COLO668 (cell line): Measurements from ENCODE around the gene KCNN3.
A peak's percentile ranks its signal among the peaks of the same experiment; 100 is the strongest.

Source experiments
- DNase-seq: peaks from one replicate; lab custom pipeline; 2025; ENCODE audit not compliant: unreplicated experiment; lab: John Stamatoyannopoulos, UW

The KCNN3 gene

DNA sequence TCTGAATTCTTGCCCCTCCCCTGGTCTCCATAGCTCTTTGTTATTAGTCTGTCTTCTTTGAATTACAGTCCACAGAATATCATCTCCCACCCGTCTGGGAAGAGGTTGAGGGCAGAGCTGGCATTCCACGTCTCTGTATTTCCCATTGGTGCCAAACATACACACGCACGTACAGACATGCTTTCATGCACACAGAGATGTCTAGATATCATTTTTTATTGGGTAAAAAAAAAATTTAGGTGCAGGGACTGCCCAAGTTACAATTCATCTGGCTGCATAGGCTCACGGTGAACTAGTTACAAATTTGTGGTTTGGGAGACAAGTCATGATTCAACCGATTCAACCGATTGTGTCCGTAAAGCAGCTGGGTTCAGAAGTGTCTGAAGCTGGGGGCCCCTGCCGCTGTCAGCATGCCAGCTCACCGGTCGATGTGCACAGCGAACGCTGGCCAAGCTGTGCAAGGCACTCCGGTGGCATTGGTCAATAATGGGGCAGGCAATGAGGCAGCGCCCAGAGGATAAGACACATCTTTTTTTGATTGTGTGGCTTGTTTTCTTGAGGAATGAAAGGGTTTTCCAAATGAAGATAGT is 73.7 kb downstream of the KCNN3 start:
- no peak for DNase-seq

GRCh38 chr1:154794608-154795007 is 75.5 kb downstream of the KCNN3 start:
- DNase-seq = no peak

DNA sequence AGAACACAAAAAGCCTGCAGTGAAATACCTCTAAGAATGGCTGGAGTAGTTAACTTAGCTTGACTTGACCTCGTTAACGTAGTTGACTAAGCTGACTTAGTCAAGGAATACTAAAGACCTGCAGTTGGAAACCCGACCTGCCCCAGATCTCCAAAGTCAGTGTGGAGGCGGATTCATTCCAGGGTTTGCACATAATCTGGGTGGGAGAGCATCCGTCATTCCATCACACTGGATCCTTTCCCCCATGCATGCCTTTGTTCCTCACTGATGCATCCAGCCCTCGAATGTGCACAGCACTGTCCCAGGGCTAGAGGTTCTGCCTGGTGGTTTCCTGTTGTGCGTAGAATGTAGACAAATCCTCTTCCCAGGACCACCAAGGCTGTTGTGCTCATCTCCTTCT is 76.4 kb downstream of the KCNN3 start:
- no peak for DNase-seq

GRCh38 chr1:154792899-154793298 is 77.2 kb downstream of the KCNN3 start:
- no peak for DNase-seq

GRCh38 chr1:154791292-154792166 is 78.6 kb downstream of the KCNN3 start:
- DNase-seq = peak; percentile 34

DNA sequence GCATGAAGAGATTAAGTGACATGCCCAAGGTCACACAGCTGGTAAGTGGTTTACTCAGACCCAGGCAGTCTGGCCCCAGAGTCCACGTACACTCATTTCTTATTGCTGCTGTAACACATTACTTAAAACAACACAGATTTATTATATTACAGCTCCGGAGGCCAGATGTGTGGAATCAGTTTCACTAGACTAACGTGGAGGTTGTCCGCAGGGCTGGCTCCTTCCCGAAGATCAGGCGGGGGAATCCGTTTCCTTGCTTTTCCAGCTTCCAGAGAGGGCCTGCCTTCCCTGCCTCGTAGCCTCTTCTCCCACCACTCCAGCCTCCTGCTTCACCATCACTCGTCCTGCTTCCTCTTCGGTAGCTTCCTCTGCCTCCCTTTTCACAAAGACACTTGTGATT is 81.2 kb downstream of the KCNN3 start:
- no peak for DNase-seq

- no peak for DNase-seq
Observed at GRCh38 chr1:154788110-154788870, 81.8 kb downstream of the KCNN3 start.

- DNase-seq = no peak
Observed at GRCh38 chr1:154786804-154787570, 83.1 kb downstream of the KCNN3 start.

DNA sequence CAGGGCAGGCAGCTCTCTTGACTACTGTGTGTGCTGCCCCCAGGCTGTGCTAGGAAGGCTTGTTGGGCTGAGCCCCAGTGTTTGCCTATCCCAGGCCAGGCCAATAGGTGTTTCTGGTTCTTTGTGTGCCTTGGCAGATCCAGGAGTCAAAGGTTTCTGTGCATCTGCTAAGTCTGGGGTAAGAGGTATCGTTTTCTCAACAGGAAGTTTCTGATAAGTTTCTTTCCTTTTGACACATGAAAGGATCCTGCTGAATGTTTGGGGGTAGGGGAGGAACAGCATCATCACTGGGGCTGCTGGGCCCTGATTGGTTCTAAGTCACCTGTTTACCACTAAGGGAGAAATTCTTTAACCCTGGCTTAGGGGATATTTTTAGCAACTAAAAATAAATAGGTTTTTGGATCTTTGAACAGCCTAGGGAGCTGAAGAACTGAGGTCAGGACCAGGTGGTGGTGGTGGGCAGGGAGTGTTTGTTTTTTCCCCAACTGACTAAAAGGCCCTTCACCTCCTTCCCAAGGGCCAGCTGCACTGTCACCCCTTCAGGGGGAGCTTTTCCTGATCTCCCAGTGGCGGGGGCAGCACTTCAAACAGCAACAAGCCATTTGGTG is 85.1 kb downstream of the KCNN3 start:
- no peak for DNase-seq

- DNase-seq = no peak
Observed at GRCh38 chr1:154784416-154784815, 85.7 kb downstream of the KCNN3 start.

- DNase-seq = no peak
Observed at GRCh38 chr1:154783976-154784375, 86.1 kb downstream of the KCNN3 start.

DNA sequence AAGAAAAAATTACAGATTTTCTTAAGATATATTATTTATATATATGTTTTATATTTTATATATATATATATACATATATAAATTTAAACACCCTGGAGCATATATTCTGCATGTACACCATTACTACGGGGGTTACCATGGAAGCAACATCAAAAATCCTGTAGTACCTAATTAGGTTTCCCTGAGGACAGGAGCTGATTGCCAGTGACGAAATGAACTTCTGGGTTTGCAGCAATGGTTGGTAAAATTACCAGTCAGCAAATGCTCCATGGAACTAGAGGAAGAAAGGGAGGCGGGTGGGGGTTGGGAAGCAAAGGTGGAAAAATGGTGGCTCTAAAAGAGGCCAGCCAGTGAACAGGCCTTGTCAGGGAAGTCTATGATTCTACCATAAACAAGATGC is 89.5 kb downstream of the KCNN3 start:
- DNase-seq = no peak

- no peak for DNase-seq
Observed at GRCh38 chr1:154779551-154780189, 90.4 kb downstream of the KCNN3 start.

GRCh38 chr1:154778944-154779343 is 91.1 kb downstream of the KCNN3 start:
- DNase-seq = no peak

- no peak for DNase-seq
Observed at GRCh38 chr1:154778275-154778674, 91.8 kb downstream of the KCNN3 start.

GRCh38 chr1:154777781-154778180 is 92.3 kb downstream of the KCNN3 start:
- DNase-seq = no peak

GRCh38 chr1:154777154-154777553 is 92.9 kb downstream of the KCNN3 start:
- DNase-seq = no peak

- DNase-seq = no peak
Observed at GRCh38 chr1:154775621-154776605, 94.2 kb downstream of the KCNN3 start.
